ENCODE measurements around the gene HMBS.

DNA sequence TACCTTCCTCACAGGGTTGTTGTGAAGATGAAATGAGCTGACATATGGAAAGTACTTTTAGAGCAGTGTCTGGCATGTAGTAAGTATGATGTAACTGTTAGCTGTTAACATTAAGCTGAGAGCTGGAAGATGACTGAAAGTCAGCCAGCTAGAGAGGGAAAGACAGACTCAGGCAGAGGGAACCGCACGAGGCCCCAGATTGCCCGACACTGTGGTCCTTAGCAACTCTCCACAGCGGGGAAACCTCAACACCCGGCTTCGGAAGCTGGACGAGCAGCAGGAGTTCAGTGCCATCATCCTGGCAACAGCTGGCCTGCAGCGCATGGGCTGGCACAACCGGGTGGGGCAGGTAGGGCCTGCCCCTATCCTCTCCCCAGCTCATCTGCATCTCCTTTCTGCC, 6.5 kb downstream of the HMBS start:
- TF ChIP-seq NR2F2 (IDR thresholded peaks at IDR 0.05) = no peak
- TF ChIP-seq, protein P1, sequence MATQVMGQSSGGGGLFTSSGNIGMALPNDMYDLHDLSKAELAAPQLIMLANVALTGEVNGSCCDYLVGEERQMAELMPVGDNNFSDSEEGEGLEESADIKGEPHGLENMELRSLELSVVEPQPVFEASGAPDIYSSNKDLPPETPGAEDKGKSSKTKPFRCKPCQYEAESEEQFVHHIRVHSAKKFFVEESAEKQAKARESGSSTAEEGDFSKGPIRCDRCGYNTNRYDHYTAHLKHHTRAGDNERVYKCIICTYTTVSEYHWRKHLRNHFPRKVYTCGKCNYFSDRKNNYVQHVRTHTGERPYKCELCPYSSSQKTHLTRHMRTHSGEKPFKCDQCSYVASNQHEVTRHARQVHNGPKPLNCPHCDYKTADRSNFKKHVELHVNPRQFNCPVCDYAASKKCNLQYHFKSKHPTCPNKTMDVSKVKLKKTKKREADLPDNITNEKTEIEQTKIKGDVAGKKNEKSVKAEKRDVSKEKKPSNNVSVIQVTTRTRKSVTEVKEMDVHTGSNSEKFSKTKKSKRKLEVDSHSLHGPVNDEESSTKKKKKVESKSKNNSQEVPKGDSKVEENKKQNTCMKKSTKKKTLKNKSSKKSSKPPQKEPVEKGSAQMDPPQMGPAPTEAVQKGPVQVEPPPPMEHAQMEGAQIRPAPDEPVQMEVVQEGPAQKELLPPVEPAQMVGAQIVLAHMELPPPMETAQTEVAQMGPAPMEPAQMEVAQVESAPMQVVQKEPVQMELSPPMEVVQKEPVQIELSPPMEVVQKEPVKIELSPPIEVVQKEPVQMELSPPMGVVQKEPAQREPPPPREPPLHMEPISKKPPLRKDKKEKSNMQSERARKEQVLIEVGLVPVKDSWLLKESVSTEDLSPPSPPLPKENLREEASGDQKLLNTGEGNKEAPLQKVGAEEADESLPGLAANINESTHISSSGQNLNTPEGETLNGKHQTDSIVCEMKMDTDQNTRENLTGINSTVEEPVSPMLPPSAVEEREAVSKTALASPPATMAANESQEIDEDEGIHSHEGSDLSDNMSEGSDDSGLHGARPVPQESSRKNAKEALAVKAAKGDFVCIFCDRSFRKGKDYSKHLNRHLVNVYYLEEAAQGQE (IDR thresholded peaks at IDR 0.05) = no peak
- no peak for TF ChIP-seq FOXA2 (IDR thresholded peaks at IDR 0.05)
- TF ChIP-seq CTCF (IDR thresholded peaks at IDR 0.05; ENCODE audit: low read depth, low read length, missing input control) = no peak
- no peak for TF ChIP-seq ATF3 (IDR thresholded peaks at IDR 0.05)
- TF ChIP-seq ZBTB33 (IDR thresholded peaks at IDR 0.05) = no peak
- no peak for TF ChIP-seq TAF1 (conservative IDR thresholded peaks at IDR 0.05)

Data from liver (tissue), 3 donors.